Spinal cord (tissue), 10 donors: ENCODE measurements around the gene CIC. TPM values are rescaled to one million over a fixed set of nuclear protein-coding genes. Genes with fewer than 3 reads are reported as not detected.

Source experiments
- DNase-seq, 6 donors: peaks; one replicate each; pipeline versions ENCODE4 v3.0.0 to v3.0.0-alpha.2; 2013 to 2015; ENCODE audit warnings: low spot score in 6 of 6, low read depth in 4 of 6
- H3K27ac ChIP-seq: one replicate; pipeline ENCODE4 v1.5.1; 2013; ENCODE audit warnings: low read depth, low read length, control low read depth
- H3K27me3 ChIP-seq: one replicate; pipeline ENCODE4 v1.6.1; 2013; ENCODE audit warnings: low read length; ENCODE audit not compliant: control insufficient read depth, insufficient read depth
- H3K36me3 ChIP-seq: one replicate; pipeline ENCODE4 v1.6.1; 2013; ENCODE audit warnings: low read length; ENCODE audit not compliant: control insufficient read depth, insufficient read depth
- H3K4me1 ChIP-seq: one replicate; pipeline ENCODE4 v1.6.1; 2013; ENCODE audit warnings: low read length; ENCODE audit not compliant: control insufficient read depth, insufficient read depth
- H3K4me3 ChIP-seq: one replicate; pipeline ENCODE4 v1.5.1; 2013; ENCODE audit warnings: low read depth, low read length, control low read depth
- H3K9me3 ChIP-seq: one replicate; pipeline ENCODE4 v1.6.1; 2013; ENCODE audit warnings: low read length; ENCODE audit not compliant: control insufficient read depth, insufficient read depth
- WGBS: methylation state at CpG from one replicate; pipeline ENCODE4 v1.1.5; 2013; ENCODE audit warnings: missing lambda C conversion rate; ENCODE audit not compliant: insufficient coverage; 5-methylcytosine and 5-hydroxymethylcytosine counted together
- polyA plus RNA-seq, 2 donors: library from polyadenylated mRNA; unstranded; fragments of 120-200 nt; gene quantifications; one replicate each; pipeline ENCODE4 v1.2.1, GENCODE V29; 2013; ENCODE audit not compliant: insufficient read length in 2 of 2
- total RNA-seq, 2 donors: library from RNA; depleted of rRNA in 1 of 2; stranded (reverse); fragments of 120-200 nt in 1 of 2; fragments of >200 nt in 1 of 2; gene quantifications; one replicate each; pipeline versions ENCODE4 v1.2.3 to v1.2.4, GENCODE V29; 2013 to 2014
- donor health status: healthy.

Gene CIC
- total and polyA plus RNA-seq, 4 donors, result 21.0 to 91.1 (median 58.0) TPM

- Histone ChIP-seq H3K27ac (no peak overlapping the region), H3K4me3 (no peak overlapping the region), H3K36me3 (peaks cover 78% of the 10 kb centered on the region), H3K9me3 (no peaks in the 10 kb centered on the region), H3K4me1 (peaks cover 74% of the 10 kb centered on the region), H3K27me3 (no peaks in the 10 kb centered on the region)
- no CpG with 5 or more reads among the region's 3 CpGs for WGBS
- no peak for DNase-seq
Observed at GRCh38 chr19:42275517-42275916, 6.5 kb downstream of the CIC start.

GRCh38 chr19:42276284-42276683, 7.2 kb downstream of the CIC start:
- Histone ChIP-seq H3K36me3 (peaks cover 75% of the 10 kb centered on the region), H3K27ac (no peak overlapping the region), H3K9me3 (no peaks in the 10 kb centered on the region), H3K4me3 (no peak overlapping the region), H3K27me3 (no peaks in the 10 kb centered on the region), H3K4me1 (peaks cover 71% of the 10 kb centered on the region)
- DNase-seq, result no peak
- WGBS, result 100% methylated on average over 1 of the region's 3 CpGs

- Histone ChIP-seq H3K4me3 (no peak overlapping the region), H3K4me1 (peaks cover 71% of the 10 kb centered on the region), H3K9me3 (no peaks in the 10 kb centered on the region), H3K27ac (no peak overlapping the region), H3K36me3 (peaks cover 69% of the 10 kb centered on the region), H3K27me3 (no peaks in the 10 kb centered on the region)
- 81% methylated on average over 2 of the region's 4 CpGs for WGBS
- no peak for DNase-seq
Observed at GRCh38 chr19:42276821-42277220, 7.8 kb downstream of the CIC start.

GRCh38 chr19:42277821-42278451, 8.9 kb downstream of the CIC start:
- Histone ChIP-seq H3K4me3 (no peak overlapping the region), H3K27me3 (no peaks in the 10 kb centered on the region), H3K27ac (peak overlapping the region; percentile 98), H3K4me1 (peaks cover 81% of the 10 kb centered on the region), H3K9me3 (no peaks in the 10 kb centered on the region), H3K36me3 (peaks cover 58% of the 10 kb centered on the region)
- DNase-seq, result peak in 1 of 6 donors; percentile 27
- WGBS, result 27% methylated on average over 10 of the region's 10 CpGs

GRCh38 chr19:42278452-42279154, 9.6 kb downstream of the CIC start:
- Histone ChIP-seq H3K36me3 (peaks cover 51% of the 10 kb centered on the region), H3K9me3 (no peaks in the 10 kb centered on the region), H3K4me3 (no peak overlapping the region), H3K4me1 (peaks cover 86% of the 10 kb centered on the region), H3K27me3 (no peaks in the 10 kb centered on the region), H3K27ac (peak overlapping the region; percentile 98)
- peak in 1 of 6 donors; percentile 56 for DNase-seq
- WGBS, result 56% methylated on average over 3 of the region's 5 CpGs

- Histone ChIP-seq H3K27ac (peak overlapping the region; percentile 98), H3K4me1 (peaks cover 79% of the 10 kb centered on the region)
Observed at GRCh38 chr19:42279155-42279901, 10.3 kb downstream of the CIC start.

GRCh38 chr19:42279902-42280814, 11.1 kb downstream of the CIC start:
- Histone ChIP-seq H3K27me3 (no peaks in the 10 kb centered on the region), H3K4me3 (peak overlapping the region; percentile 85), H3K36me3 (peaks cover 37% of the 10 kb centered on the region), H3K4me1 (peaks cover 77% of the 10 kb centered on the region), H3K27ac (peak overlapping the region; percentile 98), H3K9me3 (no peaks in the 10 kb centered on the region)
- under 1% methylated on average over 84 of the region's 89 CpGs for WGBS
- peak in 4 of 6 donors; percentile 87 to 99 (median 96) for DNase-seq

More at GRCh38 chr19:42279155-42279901, 10.3 kb downstream of the CIC start:
- Histone ChIP-seq H3K9me3 (no peaks in the 10 kb centered on the region), H3K4me3 (peak overlapping the region; percentile 85), H3K27me3 (no peaks in the 10 kb centered on the region), H3K36me3 (peaks cover 44% of the 10 kb centered on the region)
- no peak for DNase-seq
- WGBS, result 6% methylated on average over 6 of the region's 6 CpGs

- DNase-seq, result no peak
- no peaks in the 10 kb centered on the region for H3K27me3 ChIP-seq
- H3K9me3 ChIP-seq, result no peaks in the 10 kb centered on the region
- under 1% methylated on average over 13 of the region's 20 CpGs for WGBS
- H3K36me3 ChIP-seq, result peaks cover 35% of the 10 kb centered on the region
- peak overlapping the region; percentile 97 for H3K27ac ChIP-seq
- H3K4me3 ChIP-seq, result peak overlapping the region; percentile 85
- H3K4me1 ChIP-seq, result peaks cover 77% of the 10 kb centered on the region
Observed at GRCh38 chr19:42280815-42281145, 11.7 kb downstream of the CIC start.
